Hematopoietic multipotent progenitor cell (in vitro differentiated cells): ENCODE results near the gene HM13. TPM values are rescaled to one million over a fixed set of nuclear protein-coding genes. Genes with fewer than 3 reads are reported as not detected.
"Not testable (repeated sequence)": the region's sequence is repeated elsewhere in the genome, so short reads cannot be mapped to it uniquely, and the experiment has no call there.

Source experiments
- DNase-seq, 3 donors: peaks; one replicate each; pipeline ENCODE4 v3.0.0-alpha.2; 2011 to 2015; ENCODE audit warnings: low read depth in 2 of 3, low spot score in 2 of 3
- small RNA-seq: library from RNA; depleted of rRNA; stranded (forward); fragments of <200 nt; gene quantifications from one replicate; pipeline ENCODE3, GENCODE V24; 2012
- total RNA-seq: library from RNA; depleted of rRNA; stranded (reverse); fragments of >200 nt; gene quantifications from one replicate; pipeline ENCODE4 v1.2.3, GENCODE V29; 2012

Gene HM13
- total RNA-seq, 1 donor, result 82.7 TPM

GRCh38 chr20:31605031-31605901 is 91.0 kb downstream of the HM13 start, which contains the start of gene ID1:
Gene ID1, plus strand, starts transcription at chr20:31605289. Its CDS starts 99 bp downstream, at chr20:31605388.
- peak; percentile 69 to 96 (median 94) for DNase-seq

GRCh38 chr20:31605902-31606803 is 91.9 kb downstream of the HM13 start:
- peak in 1 of 3 donors; percentile 26 for DNase-seq

GRCh38 chr20:31606804-31607639 is 92.8 kb downstream of the HM13 start:
- DNase-seq, result peak in 1 of 3 donors; percentile 23

GRCh38 chr20:31607640-31608250 is 93.5 kb downstream of the HM13 start:
- DNase-seq, result no peak

GRCh38 chr20:31608251-31608945 is 94.2 kb downstream of the HM13 start:
- DNase-seq, result peak in 1 of 3 donors; percentile 41

- not testable (repeated sequence) for DNase-seq
These were observed 98.0 kb downstream of the HM13 start for GRCh38 chr20:31612271-31612640.

- DNase-seq, result no peak
These were observed 101.2 kb downstream of the HM13 start for GRCh38 chr20:31615416-31615815.

- peak in 2 of 3 donors; percentile 67 to 83 for DNase-seq
These were observed 103.3 kb downstream of the HM13 start for GRCh38 chr20:31617432-31618104.

Small RNAs within 50 kb of the gene (small RNA-seq; reads per million reads assigned to genes)
- not detected for gene MIR3193

Other genes starting within 250 kb of the HM13 start
- not detected for gene DEFB116, start 205.9 kb upstream of the HM13 start, total RNA-seq
- not detected for gene DEFB118, start 145.8 kb upstream of the HM13 start, total RNA-seq
- gene DEFB119, start 123.9 kb upstream of the HM13 start, total RNA-seq, result not detected
- gene DEFB121, start 108.2 kb upstream of the HM13 start, total RNA-seq, result not detected
- not detected for gene DEFB123, start 73.8 kb upstream of the HM13 start, total RNA-seq
- not detected for gene DEFB124, start 39.3 kb upstream of the HM13 start, total RNA-seq
- 0.27 TPM for gene REM1, start 39.2 kb upstream of the HM13 start, total RNA-seq
- 1,163 TPM for gene ID1, start 90.8 kb downstream of the HM13 start, total RNA-seq
- gene COX4I2, start 123.5 kb downstream of the HM13 start, total RNA-seq, result not detected
- 48.7 TPM for gene BCL2L1, start 208.4 kb downstream of the HM13 start, total RNA-seq
- gene TPX2, start 224.8 kb downstream of the HM13 start, total RNA-seq, result 5.1 TPM